Subcutaneous abdominal adipose tissue (tissue), 5 donors: Measurements from ENCODE around the gene THRAP3.

ENCODE experiments used
- H3K27ac ChIP-seq: one replicate; pipeline ENCODE4 v1.7.0; 2013; ENCODE audit warnings: low read depth, mild to moderate bottlenecking, inconsistent platforms, low read length, moderate library complexity
- H3K27me3 ChIP-seq, 5 donors: one replicate each; pipeline ENCODE4 v1.7.0; 2013; ENCODE audit warnings: low read length in 5 of 5, inconsistent platforms in 1 of 5; ENCODE audit not compliant: control insufficient read depth in 5 of 5, insufficient read depth in 4 of 5
- H3K36me3 ChIP-seq, 5 donors: one replicate each; pipeline ENCODE4 v1.7.0; 2013; ENCODE audit warnings: low read length in 5 of 5; ENCODE audit not compliant: control insufficient read depth in 5 of 5, insufficient read depth in 5 of 5
- H3K4me1 ChIP-seq, 5 donors: one replicate each; pipeline ENCODE4 v1.7.0; 2013; ENCODE audit warnings: low read length in 5 of 5, mild to moderate bottlenecking in 3 of 5, moderate library complexity in 1 of 5; ENCODE audit not compliant: control insufficient read depth in 5 of 5, insufficient read depth in 5 of 5
- H3K4me3 ChIP-seq, 5 donors: one replicate each; pipeline ENCODE4 v1.7.0; 2013; ENCODE audit warnings: low read length in 5 of 5, low read depth in 1 of 5
- H3K9ac ChIP-seq, 5 donors: one replicate each; pipeline ENCODE4 v1.7.0; 2013; ENCODE audit warnings: low read length in 5 of 5, mild to moderate bottlenecking in 4 of 5, moderate library complexity in 3 of 5
- H3K9me3 ChIP-seq, 5 donors: one replicate each; pipeline ENCODE4 v1.7.0; 2013; ENCODE audit warnings: low read length in 5 of 5; ENCODE audit not compliant: control insufficient read depth in 5 of 5
- donor health status: healthy.
- donor health status: healthy.
- donor health status: healthy.
- donor health status: healthy.
- donor health status: healthy.

The THRAP3 gene

GRCh38 chr1:36287595-36287994 is 63.4 kb downstream of the THRAP3 start:
- H3K9me3 ChIP-seq, result no peaks in the 10 kb centered on the region
- H3K27me3 ChIP-seq, result no peaks in the 10 kb centered on the region
- no peak overlapping the region for H3K4me3 ChIP-seq
- no peak overlapping the region for H3K9ac ChIP-seq
- no peak overlapping the region for H3K27ac ChIP-seq
- peaks cover 0 to 21% (median 16%) of the 10 kb centered on the region in 5 donors for H3K4me1 ChIP-seq
- peaks cover 53 to 90% (median 66%) of the 10 kb centered on the region in 5 donors for H3K36me3 ChIP-seq

- Histone ChIP-seq H3K4me1 (peaks cover 3 to 13% (median 9%) of the 10 kb centered on the region in 5 donors), H3K36me3 (peaks cover 40 to 84% (median 63%) of the 10 kb centered on the region in 5 donors), H3K27ac (no peak overlapping the region), H3K9ac (no peak overlapping the region), H3K27me3 (no peaks in the 10 kb centered on the region), H3K9me3 (no peaks in the 10 kb centered on the region), H3K4me3 (no peak overlapping the region)
These were observed 71.1 kb downstream of the THRAP3 start for GRCh38 chr1:36295390-36295789.

GRCh38 chr1:36297062-36297461 is 72.8 kb downstream of the THRAP3 start:
- Histone ChIP-seq H3K9ac (no peak overlapping the region), H3K27me3 (no peaks in the 10 kb centered on the region), H3K36me3 (peaks cover 39 to 84% (median 65%) of the 10 kb centered on the region in 5 donors), H3K4me3 (no peak overlapping the region), H3K27ac (no peak overlapping the region), H3K4me1 (peaks cover 6 to 23% (median 10%) of the 10 kb centered on the region in 5 donors), H3K9me3 (no peaks in the 10 kb centered on the region)

- H3K4me3 ChIP-seq, result no peak overlapping the region
- no peaks in the 10 kb centered on the region for H3K9me3 ChIP-seq
- H3K27ac ChIP-seq, result no peak overlapping the region
- no peak overlapping the region for H3K9ac ChIP-seq
- no peaks in the 10 kb centered on the region for H3K27me3 ChIP-seq
- peaks cover 34 to 85% (median 69%) of the 10 kb centered on the region in 5 donors for H3K36me3 ChIP-seq
- H3K4me1 ChIP-seq, result peaks cover 6 to 23% (median 10%) of the 10 kb centered on the region in 5 donors
These were observed 74.4 kb downstream of the THRAP3 start for GRCh38 chr1:36298640-36299039.

GRCh38 chr1:36300526-36300925 is 76.3 kb downstream of the THRAP3 start:
- no peaks in the 10 kb centered on the region for H3K27me3 ChIP-seq
- no peaks in the 10 kb centered on the region for H3K9me3 ChIP-seq
- H3K36me3 ChIP-seq, result peaks cover 20 to 82% (median 70%) of the 10 kb centered on the region in 5 donors
- peaks cover 6 to 26% (median 10%) of the 10 kb centered on the region in 5 donors for H3K4me1 ChIP-seq
- H3K9ac ChIP-seq, result peak overlapping the region in 4 of 5 donors; percentile 25 to 35 (median 33)
- H3K4me3 ChIP-seq, result no peak overlapping the region
- H3K27ac ChIP-seq, result peak overlapping the region; percentile 92

GRCh38 chr1:36301220-36301619 is 77.0 kb downstream of the THRAP3 start:
- Histone ChIP-seq H3K27ac (peak overlapping the region; percentile 92), H3K9me3 (no peaks in the 10 kb centered on the region), H3K27me3 (no peaks in the 10 kb centered on the region), H3K36me3 (peaks cover 19 to 78% (median 66%) of the 10 kb centered on the region in 5 donors), H3K4me3 (no peak overlapping the region), H3K9ac (peak overlapping the region in 3 of 5 donors; percentile 19 to 38 (median 25)), H3K4me1 (peaks cover 6 to 33% (median 14%) of the 10 kb centered on the region in 5 donors)

- peaks cover 9 to 61% (median 50%) of the 10 kb centered on the region in 5 donors for H3K36me3 ChIP-seq
These were observed 79.0 kb downstream of the THRAP3 start for GRCh38 chr1:36303244-36303643.

GRCh38 chr1:36303650-36304360 is 79.6 kb downstream of the THRAP3 start:
- peaks cover 9 to 55% (median 45%) of the 10 kb centered on the region in 5 donors for H3K36me3 ChIP-seq
- H3K4me1 ChIP-seq, result peaks cover 8 to 45% (median 23%) of the 10 kb centered on the region in 5 donors
- H3K27ac ChIP-seq, result no peak overlapping the region

More at GRCh38 chr1:36303244-36303643, 79.0 kb downstream of the THRAP3 start:
- Histone ChIP-seq H3K4me1 (peaks cover 8 to 45% (median 23%) of the 10 kb centered on the region in 5 donors), H3K27ac (no peak overlapping the region), H3K9ac (no peak overlapping the region), H3K4me3 (no peak overlapping the region), H3K27me3 (no peaks in the 10 kb centered on the region), H3K9me3 (no peaks in the 10 kb centered on the region)

GRCh38 chr1:36304521-36304920 is 80.3 kb downstream of the THRAP3 start:
- H3K4me1 ChIP-seq, result peaks cover 8 to 43% (median 23%) of the 10 kb centered on the region in 5 donors
- H3K27me3 ChIP-seq, result no peaks in the 10 kb centered on the region
- H3K9me3 ChIP-seq, result no peaks in the 10 kb centered on the region
- no peak overlapping the region for H3K27ac ChIP-seq
- H3K9ac ChIP-seq, result no peak overlapping the region
- peaks cover 9 to 50% (median 43%) of the 10 kb centered on the region in 5 donors for H3K36me3 ChIP-seq
- H3K4me3 ChIP-seq, result no peak overlapping the region

More at GRCh38 chr1:36303650-36304360, 79.6 kb downstream of the THRAP3 start:
- H3K9me3 ChIP-seq, result no peaks in the 10 kb centered on the region
- H3K9ac ChIP-seq, result no peak overlapping the region
- no peaks in the 10 kb centered on the region for H3K27me3 ChIP-seq
- H3K4me3 ChIP-seq, result no peak overlapping the region
